ENCODE measurements around the gene CLEC4M.

DNA sequence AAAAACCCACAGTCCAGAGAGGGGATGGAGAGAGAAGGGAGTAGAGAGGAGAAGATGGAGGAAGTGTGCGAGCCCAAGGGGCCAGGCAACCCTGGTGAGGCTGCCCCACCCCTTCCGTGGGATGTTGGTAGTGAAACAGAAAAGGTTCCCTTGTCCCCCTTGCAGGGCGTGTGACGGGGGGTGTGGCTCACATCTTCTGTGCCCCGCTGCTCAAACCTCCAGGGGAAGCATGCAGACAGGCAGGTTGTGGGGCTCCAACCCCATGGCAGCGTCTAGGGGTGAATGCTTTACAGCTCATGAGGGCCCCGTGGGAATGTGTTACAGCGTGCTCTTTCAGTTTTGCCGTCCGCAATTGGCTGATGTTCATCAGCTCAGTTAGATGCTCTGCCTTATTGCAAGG, 52.3 kb downstream of the CLEC4M start:
- TF ChIP-seq EZH2 (IDR thresholded peaks at IDR 0.05; ENCODE audit: borderline replicate concordance, low read length) (no peak), CTCF (IDR thresholded peaks at IDR 0.05; ENCODE audit: low read length) (no peak)
